ENCODE measurements around the gene NR1H4. TPM values are rescaled to one million over a fixed set of nuclear protein-coding genes. Genes with fewer than 3 reads are reported as not detected.

NR1H4 gene
- total and polyA plus RNA-seq, 2 experiments from 2014 or later = not detected

DNA sequence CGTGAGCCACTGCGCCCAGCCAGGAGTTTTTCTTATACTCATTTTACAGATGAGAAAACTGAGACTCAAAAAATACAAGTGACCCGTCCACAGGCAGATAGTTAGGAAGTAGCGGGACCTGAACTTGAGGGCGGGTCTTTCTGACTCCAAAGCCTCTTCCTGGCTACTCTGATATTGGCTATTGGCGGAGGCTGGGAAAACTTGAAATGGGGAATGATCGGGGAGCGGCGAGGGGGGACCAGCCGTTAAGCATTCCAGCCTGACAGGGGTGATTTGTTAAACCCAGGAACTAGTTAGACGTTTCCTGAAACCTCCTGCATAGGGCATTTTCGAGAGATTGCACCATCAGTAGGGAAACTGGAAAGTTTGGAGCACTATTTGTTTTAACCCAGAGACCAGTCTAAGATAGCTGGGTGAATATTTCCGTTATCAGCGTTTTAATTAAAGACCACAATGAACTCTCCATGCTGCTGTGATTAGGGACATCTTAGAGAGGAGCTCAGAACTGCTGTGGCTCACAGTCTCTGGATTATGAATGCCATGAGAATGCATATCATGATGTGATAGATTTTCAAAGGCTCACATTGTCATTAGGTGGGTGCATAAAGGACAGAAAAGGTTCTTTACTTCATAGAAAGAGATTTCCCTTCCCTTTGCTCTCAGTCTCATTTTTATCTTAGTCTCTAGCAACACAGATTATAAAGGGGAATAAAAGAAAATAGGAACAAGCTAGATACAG, 2.5 kb downstream of the NR1H4 start (continued):
- TF ChIP-seq, protein P1, sequence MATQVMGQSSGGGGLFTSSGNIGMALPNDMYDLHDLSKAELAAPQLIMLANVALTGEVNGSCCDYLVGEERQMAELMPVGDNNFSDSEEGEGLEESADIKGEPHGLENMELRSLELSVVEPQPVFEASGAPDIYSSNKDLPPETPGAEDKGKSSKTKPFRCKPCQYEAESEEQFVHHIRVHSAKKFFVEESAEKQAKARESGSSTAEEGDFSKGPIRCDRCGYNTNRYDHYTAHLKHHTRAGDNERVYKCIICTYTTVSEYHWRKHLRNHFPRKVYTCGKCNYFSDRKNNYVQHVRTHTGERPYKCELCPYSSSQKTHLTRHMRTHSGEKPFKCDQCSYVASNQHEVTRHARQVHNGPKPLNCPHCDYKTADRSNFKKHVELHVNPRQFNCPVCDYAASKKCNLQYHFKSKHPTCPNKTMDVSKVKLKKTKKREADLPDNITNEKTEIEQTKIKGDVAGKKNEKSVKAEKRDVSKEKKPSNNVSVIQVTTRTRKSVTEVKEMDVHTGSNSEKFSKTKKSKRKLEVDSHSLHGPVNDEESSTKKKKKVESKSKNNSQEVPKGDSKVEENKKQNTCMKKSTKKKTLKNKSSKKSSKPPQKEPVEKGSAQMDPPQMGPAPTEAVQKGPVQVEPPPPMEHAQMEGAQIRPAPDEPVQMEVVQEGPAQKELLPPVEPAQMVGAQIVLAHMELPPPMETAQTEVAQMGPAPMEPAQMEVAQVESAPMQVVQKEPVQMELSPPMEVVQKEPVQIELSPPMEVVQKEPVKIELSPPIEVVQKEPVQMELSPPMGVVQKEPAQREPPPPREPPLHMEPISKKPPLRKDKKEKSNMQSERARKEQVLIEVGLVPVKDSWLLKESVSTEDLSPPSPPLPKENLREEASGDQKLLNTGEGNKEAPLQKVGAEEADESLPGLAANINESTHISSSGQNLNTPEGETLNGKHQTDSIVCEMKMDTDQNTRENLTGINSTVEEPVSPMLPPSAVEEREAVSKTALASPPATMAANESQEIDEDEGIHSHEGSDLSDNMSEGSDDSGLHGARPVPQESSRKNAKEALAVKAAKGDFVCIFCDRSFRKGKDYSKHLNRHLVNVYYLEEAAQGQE (IDR thresholded peaks at IDR 0.05; ENCODE audit: unreplicated experiment) = no peak
- TF ChIP-seq ZNF331 (CRISPR knock-in tag; IDR thresholded peaks at IDR 0.05; ENCODE audit: low read depth) = no peak
- TF ChIP-seq ZNF114 (CRISPR knock-in tag; IDR thresholded peaks at IDR 0.05) = no peak
- no peak for TF ChIP-seq JUNB (IDR thresholded peaks at IDR 0.05; ENCODE audit: unreplicated experiment)
- no peak for TF ChIP-seq POLR2AphosphoS5 (IDR thresholded peaks at IDR 0.05; ENCODE audit: low read depth)

DNA sequence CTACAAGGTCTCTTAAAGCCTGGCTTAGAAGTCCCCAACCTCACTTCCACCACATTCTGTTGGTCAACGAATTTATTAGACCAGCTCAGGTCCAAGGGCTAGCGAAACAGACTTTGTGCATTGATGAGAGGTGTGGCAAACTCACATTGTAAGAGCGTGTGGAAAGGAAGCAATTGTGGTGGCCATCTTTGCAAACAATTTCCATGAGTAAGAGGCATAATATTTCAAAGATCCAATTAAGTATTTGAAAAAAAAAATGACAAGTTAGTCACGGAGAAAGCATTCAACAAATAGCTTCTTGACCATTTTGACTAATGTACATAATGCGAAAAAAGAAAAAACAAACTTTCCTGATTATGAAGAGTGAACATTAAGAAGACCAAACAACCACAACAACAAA, 7.4 kb downstream of the NR1H4 start:
- H3K4me1 ChIP-seq (ENCODE audit: insufficient read depth) = no peaks in the 10 kb centered on the region
- H3K9me2 ChIP-seq (ENCODE audit: insufficient read depth) = peaks cover 3% of the 10 kb centered on the region; the same call in 1 of the 2 replicates
- DNase-seq (ENCODE audit: low spot score) (no peak), ATAC-seq (no peak)
- Mint-ChIP-seq H3K4me3 (no peak overlapping the region), H3K27ac (0 out of 2 replicates have a peak overlapping the region, but pooled peaks have one; percentile 26), H3K36me3 (ENCODE audit: low read depth) (no peaks in the 10 kb centered on the region), H3K9me3 (no peaks in the 10 kb centered on the region), H3K27me3 (ENCODE audit: insufficient read depth, low read depth, poor library complexity) (no peaks in the 10 kb centered on the region), H3K4me1 (peaks cover 5% of the 10 kb centered on the region; the same call in 1 of the 3 replicates)
- H3F3A ChIP-seq (replicated peaks; ENCODE audit: low read depth) = no peaks in the 10 kb centered on the region
- H3K4me3 ChIP-seq = no peak overlapping the region
- H3K4me2 ChIP-seq = no peak overlapping the region
- no peak overlapping the region for H3K27ac ChIP-seq (ENCODE audit: low read depth)
- H3K36me3 ChIP-seq (ENCODE audit: insufficient read depth) = no peaks in the 10 kb centered on the region
- no peaks in the 10 kb centered on the region for H4K20me1 ChIP-seq (replicated peaks; ENCODE audit: insufficient read depth)
- 0 out of 2 replicates have a peak overlapping the region, but pooled peaks have one; percentile 38 for H2AFZ ChIP-seq
- no peaks in the 10 kb centered on the region for H3K27me3 ChIP-seq (ENCODE audit: insufficient read depth)
- H3K79me2 ChIP-seq (replicated peaks; ENCODE audit: insufficient read depth) = no peaks in the 10 kb centered on the region
- TF ChIP-seq POLR2AphosphoS5 (IDR thresholded peaks at IDR 0.05; ENCODE audit: low read depth) = no peak
- no peak for TF ChIP-seq NANOG (IDR thresholded peaks at IDR 0.05; ENCODE audit: borderline replicate concordance)
- TF ChIP-seq, protein P2, sequence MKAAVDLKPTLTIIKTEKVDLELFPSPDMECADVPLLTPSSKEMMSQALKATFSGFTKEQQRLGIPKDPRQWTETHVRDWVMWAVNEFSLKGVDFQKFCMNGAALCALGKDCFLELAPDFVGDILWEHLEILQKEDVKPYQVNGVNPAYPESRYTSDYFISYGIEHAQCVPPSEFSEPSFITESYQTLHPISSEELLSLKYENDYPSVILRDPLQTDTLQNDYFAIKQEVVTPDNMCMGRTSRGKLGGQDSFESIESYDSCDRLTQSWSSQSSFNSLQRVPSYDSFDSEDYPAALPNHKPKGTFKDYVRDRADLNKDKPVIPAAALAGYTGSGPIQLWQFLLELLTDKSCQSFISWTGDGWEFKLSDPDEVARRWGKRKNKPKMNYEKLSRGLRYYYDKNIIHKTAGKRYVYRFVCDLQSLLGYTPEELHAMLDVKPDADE (IDR thresholded peaks at IDR 0.05) = no peak
- TF ChIP-seq, protein P3, sequence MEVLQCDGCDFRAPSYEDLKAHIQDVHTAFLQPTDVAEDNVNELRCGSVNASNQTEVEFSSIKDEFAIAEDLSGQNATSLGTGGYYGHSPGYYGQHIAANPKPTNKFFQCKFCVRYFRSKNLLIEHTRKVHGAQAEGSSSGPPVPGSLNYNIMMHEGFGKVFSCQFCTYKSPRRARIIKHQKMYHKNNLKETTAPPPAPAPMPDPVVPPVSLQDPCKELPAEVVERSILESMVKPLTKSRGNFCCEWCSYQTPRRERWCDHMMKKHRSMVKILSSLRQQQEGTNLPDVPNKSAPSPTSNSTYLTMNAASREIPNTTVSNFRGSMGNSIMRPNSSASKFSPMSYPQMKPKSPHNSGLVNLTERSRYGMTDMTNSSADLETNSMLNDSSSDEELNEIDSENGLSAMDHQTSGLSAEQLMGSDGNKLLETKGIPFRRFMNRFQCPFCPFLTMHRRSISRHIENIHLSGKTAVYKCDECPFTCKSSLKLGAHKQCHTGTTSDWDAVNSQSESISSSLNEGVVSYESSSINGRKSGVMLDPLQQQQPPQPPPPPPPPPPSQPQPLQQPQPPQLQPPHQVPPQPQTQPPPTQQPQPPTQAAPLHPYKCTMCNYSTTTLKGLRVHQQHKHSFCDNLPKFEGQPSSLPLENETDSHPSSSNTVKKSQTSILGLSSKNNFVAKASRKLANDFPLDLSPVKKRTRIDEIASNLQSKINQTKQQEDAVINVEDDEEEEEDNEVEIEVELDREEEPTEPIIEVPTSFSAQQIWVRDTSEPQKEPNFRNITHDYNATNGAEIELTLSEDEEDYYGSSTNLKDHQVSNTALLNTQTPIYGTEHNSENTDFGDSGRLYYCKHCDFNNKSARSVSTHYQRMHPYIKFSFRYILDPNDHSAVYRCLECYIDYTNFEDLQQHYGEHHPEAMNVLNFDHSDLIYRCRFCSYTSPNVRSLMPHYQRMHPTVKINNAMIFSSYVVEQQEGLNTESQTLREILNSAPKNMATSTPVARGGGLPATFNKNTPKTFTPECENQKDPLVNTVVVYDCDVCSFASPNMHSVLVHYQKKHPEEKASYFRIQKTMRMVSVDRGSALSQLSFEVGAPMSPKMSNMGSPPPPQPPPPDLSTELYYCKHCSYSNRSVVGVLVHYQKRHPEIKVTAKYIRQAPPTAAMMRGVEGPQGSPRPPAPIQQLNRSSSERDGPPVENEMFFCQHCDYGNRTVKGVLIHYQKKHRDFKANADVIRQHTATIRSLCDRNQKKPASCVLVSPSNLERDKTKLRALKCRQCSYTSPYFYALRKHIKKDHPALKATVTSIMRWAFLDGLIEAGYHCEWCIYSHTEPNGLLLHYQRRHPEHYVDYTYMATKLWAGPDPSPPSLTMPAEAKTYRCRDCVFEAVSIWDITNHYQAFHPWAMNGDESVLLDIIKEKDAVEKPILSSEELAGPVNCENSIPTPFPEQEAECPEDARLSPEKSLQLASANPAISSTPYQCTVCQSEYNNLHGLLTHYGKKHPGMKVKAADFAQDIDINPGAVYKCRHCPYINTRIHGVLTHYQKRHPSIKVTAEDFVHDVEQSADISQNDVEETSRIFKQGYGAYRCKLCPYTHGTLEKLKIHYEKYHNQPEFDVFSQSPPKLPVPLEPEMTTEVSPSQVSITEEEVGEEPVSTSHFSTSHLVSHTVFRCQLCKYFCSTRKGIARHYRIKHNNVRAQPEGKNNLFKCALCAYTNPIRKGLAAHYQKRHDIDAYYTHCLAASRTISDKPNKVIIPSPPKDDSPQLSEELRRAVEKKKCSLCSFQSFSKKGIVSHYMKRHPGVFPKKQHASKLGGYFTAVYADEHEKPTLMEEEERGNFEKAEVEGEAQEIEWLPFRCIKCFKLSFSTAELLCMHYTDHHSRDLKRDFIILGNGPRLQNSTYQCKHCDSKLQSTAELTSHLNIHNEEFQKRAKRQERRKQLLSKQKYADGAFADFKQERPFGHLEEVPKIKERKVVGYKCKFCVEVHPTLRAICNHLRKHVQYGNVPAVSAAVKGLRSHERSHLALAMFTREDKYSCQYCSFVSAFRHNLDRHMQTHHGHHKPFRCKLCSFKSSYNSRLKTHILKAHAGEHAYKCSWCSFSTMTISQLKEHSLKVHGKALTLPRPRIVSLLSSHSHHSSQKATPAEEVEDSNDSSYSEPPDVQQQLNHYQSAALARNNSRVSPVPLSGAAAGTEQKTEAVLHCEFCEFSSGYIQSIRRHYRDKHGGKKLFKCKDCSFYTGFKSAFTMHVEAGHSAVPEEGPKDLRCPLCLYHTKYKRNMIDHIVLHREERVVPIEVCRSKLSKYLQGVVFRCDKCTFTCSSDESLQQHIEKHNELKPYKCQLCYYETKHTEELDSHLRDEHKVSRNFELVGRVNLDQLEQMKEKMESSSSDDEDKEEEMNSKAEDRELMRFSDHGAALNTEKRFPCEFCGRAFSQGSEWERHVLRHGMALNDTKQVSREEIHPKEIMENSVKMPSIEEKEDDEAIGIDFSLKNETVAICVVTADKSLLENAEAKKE (CRISPR knock-in tag; IDR thresholded peaks at IDR 0.05) = no peak
- TF ChIP-seq, protein P4, sequence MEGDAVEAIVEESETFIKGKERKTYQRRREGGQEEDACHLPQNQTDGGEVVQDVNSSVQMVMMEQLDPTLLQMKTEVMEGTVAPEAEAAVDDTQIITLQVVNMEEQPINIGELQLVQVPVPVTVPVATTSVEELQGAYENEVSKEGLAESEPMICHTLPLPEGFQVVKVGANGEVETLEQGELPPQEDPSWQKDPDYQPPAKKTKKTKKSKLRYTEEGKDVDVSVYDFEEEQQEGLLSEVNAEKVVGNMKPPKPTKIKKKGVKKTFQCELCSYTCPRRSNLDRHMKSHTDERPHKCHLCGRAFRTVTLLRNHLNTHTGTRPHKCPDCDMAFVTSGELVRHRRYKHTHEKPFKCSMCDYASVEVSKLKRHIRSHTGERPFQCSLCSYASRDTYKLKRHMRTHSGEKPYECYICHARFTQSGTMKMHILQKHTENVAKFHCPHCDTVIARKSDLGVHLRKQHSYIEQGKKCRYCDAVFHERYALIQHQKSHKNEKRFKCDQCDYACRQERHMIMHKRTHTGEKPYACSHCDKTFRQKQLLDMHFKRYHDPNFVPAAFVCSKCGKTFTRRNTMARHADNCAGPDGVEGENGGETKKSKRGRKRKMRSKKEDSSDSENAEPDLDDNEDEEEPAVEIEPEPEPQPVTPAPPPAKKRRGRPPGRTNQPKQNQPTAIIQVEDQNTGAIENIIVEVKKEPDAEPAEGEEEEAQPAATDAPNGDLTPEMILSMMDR (conservative IDR thresholded peaks at IDR 0.05; ENCODE audit: low read depth in 2 of 2) = no peak
- TF ChIP-seq ZNF331 (CRISPR knock-in tag; IDR thresholded peaks at IDR 0.05; ENCODE audit: low read depth) = no peak
